Sigmoid colon (tissue), 7 donors: Measurements from ENCODE around the gene FIGNL2. TPM values are rescaled to one million over a fixed set of nuclear protein-coding genes. Genes with fewer than 3 reads are reported as not detected.

Experiments
- DNase-seq: peaks from one replicate; pipeline ENCODE4 v3.0.0-alpha.2; 2019
- H3K27ac ChIP-seq, 4 donors: fragments of 200-600 bp; sonication (generic); one replicate each; pipeline ENCODE4 v1.5.1; 2016 to 2019; ENCODE audit warnings: mild to moderate bottlenecking in 1 of 4
- H3K27me3 ChIP-seq, 3 donors: fragments of 200-600 bp; sonication (generic); one replicate each; pipeline ENCODE4 v1.5.1; 2019; ENCODE audit warnings: mild to moderate bottlenecking in 1 of 3
- H3K36me3 ChIP-seq, 4 donors: fragments of 200-600 bp; sonication (generic); one replicate each; pipeline ENCODE4 v1.5.1; 2016 to 2019
- H3K4me1 ChIP-seq, 4 donors: fragments of 200-600 bp; sonication (generic); one replicate each; pipeline ENCODE4 v1.5.1; 2017 to 2019
- H3K4me3 ChIP-seq, 4 donors: fragments of 200-600 bp; sonication (generic); one replicate each; pipeline ENCODE4 v1.5.1; 2017 to 2019; ENCODE audit warnings: mild to moderate bottlenecking in 2 of 4, moderate library complexity in 1 of 4
- H3K9me3 ChIP-seq, 4 donors: fragments of 200-600 bp in 3 of 4; sonication (generic) in 3 of 4; one replicate each; pipeline versions ENCODE4 v1.5.1 to v1.6.1; 2013 to 2019
- EP300 ChIP-seq, 4 donors: sonication (generic); formaldehyde crosslinking; IDR thresholded peaks; one replicate each; pipeline ENCODE4 v1.6.1; 2017; ENCODE audit warnings: antibody characterized with exemption in 4 of 4
- POLR2A ChIP-seq, 2 donors: fragments of 450-650 bp; IDR thresholded peaks; one replicate each; pipeline ENCODE4 v1.6.1; 2016; ENCODE audit warnings: antibody characterized with exemption in 2 of 2, mild to moderate bottlenecking in 2 of 2, moderate library complexity in 2 of 2
- POLR2AphosphoS5 ChIP-seq, 4 donors: sonication (generic); formaldehyde crosslinking; IDR thresholded peaks; one replicate each; pipeline ENCODE4 v1.6.1; 2017; ENCODE audit warnings: antibody characterized with exemption in 4 of 4
- WGBS, 2 donors: extraction: QIAGEN DNeasy Blood & Tissue Kit; methylation state at CpG; one replicate each; pipeline ENCODE4 v1.1.7; 2013; 5-methylcytosine and 5-hydroxymethylcytosine counted together
- intact Hi-C: fragments of 100-400 bp; cut with DNase I; formaldehyde crosslinking; loops from one replicate; pipeline ENCODE4 v1.15.1; 2023
- polyA plus RNA-seq, 3 donors: library from polyadenylated mRNA; stranded (reverse); fragments of 200-250 nt; gene quantifications; one replicate each; pipeline ENCODE4 v1.2.3, GENCODE V29; 2013
- total RNA-seq, 4 donors: library from RNA; depleted of rRNA; stranded (reverse); fragments of >200 nt; gene quantifications; one replicate each; pipeline ENCODE4 v1.1.0, GENCODE V29; 2016
- TF ChIP-seq, protein P1 (sequence below), 4 experiments: fragments of 450-650 bp in 3 of 4; fragments of 200-600 bp in 1 of 4; IDR thresholded peaks; one replicate each; pipeline ENCODE4 v1.5.1; 2016 to 2019; ENCODE audit warnings: antibody characterized with exemption in 4 of 4, mild to moderate bottlenecking in 3 of 4, moderate library complexity in 2 of 4
- donor health status: healthy with polysubstance abuse.
- donor health status: Bipolar disorder and iron deficiency.
- donor health status: healthy.

The FIGNL2 gene
- total and polyA plus RNA-seq, 7 donors, result 0.28 to 0.36 (median 0.36) TPM; not detected in 4

DNA sequence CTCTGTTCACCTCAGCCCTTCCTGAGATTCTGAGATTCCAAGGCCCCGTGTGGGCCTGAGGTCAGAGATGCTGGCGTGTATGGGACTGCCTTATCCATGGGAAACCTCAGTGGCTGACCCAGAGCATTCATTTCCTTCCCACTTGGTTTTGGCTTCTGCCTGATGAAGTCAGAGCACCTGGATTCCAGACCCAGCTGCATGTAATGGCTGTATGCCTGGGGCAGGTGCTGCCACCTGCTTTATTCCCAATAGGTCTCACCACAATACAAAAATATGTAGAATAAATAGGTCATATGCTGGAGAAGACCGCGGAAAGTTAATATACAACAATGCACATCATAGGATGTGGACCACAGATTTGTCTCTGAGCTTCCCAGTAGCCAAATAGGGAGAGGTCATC lies 25.6 kb downstream of the FIGNL2 start:
- H3K4me3 ChIP-seq, result no peak overlapping the region
- no peak overlapping the region for H3K27ac ChIP-seq
- peaks cover 0 to 42% (median 22%) of the 10 kb centered on the region in 3 donors for H3K27me3 ChIP-seq
- H3K36me3 ChIP-seq, result no peaks in the 10 kb centered on the region
- intact Hi-C loops, result no loop called here
- peaks cover 0 to 7% (median 6%) of the 10 kb centered on the region in 4 donors for H3K4me1 ChIP-seq
- H3K9me3 ChIP-seq, result no peaks in the 10 kb centered on the region
- no peak for DNase-seq
- WGBS, 2 donors, result 89 to 90% methylated on average over 4 of the region's 4 CpGs
- TF ChIP-seq EP300 (IDR thresholded peaks at IDR 0.05) (no peak), POLR2AphosphoS5 (IDR thresholded peaks at IDR 0.05) (no peak), POLR2A (IDR thresholded peaks at IDR 0.05) (no peak)
- TF ChIP-seq, protein P1, sequence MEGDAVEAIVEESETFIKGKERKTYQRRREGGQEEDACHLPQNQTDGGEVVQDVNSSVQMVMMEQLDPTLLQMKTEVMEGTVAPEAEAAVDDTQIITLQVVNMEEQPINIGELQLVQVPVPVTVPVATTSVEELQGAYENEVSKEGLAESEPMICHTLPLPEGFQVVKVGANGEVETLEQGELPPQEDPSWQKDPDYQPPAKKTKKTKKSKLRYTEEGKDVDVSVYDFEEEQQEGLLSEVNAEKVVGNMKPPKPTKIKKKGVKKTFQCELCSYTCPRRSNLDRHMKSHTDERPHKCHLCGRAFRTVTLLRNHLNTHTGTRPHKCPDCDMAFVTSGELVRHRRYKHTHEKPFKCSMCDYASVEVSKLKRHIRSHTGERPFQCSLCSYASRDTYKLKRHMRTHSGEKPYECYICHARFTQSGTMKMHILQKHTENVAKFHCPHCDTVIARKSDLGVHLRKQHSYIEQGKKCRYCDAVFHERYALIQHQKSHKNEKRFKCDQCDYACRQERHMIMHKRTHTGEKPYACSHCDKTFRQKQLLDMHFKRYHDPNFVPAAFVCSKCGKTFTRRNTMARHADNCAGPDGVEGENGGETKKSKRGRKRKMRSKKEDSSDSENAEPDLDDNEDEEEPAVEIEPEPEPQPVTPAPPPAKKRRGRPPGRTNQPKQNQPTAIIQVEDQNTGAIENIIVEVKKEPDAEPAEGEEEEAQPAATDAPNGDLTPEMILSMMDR (IDR thresholded peaks at IDR 0.05), result no peak

DNA sequence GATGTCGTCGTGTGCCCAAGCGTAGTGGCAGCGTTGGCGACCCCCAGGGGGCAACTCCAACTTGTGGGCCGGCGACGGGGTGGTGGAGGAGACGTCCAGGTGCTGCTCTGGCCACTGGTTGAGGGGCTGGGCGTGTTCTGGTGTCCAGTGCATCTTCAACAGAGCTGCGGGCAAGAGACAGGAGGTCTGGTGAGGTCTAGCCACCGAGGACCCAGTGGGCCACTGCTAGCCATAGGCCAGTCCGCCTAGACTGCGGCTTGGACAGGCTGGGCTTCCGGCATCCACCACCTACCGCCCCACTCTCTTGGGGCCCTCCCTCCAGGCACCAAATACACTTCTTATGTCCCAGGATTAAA lies 26.3 kb downstream of the FIGNL2 start:
- no peaks in the 10 kb centered on the region for H3K9me3 ChIP-seq
- peaks cover 0 to 42% (median 28%) of the 10 kb centered on the region in 3 donors for H3K27me3 ChIP-seq
- H3K36me3 ChIP-seq, result no peaks in the 10 kb centered on the region
- H3K27ac ChIP-seq, result no peak overlapping the region
- intact Hi-C loops, result no loop called here
- H3K4me1 ChIP-seq, result peaks cover 0 to 7% (median 6%) of the 10 kb centered on the region in 4 donors
- 95% methylated on average over 16 of the region's 16 CpGs for WGBS, 2 donors
- TF ChIP-seq POLR2A (IDR thresholded peaks at IDR 0.05), result no peak
- no peak for TF ChIP-seq EP300 (IDR thresholded peaks at IDR 0.05)
- TF ChIP-seq, protein P1 (IDR thresholded peaks at IDR 0.05), result no peak
- no peak for TF ChIP-seq POLR2AphosphoS5 (IDR thresholded peaks at IDR 0.05)
- DNase-seq, result no peak
- H3K4me3 ChIP-seq, result no peak overlapping the region

DNA sequence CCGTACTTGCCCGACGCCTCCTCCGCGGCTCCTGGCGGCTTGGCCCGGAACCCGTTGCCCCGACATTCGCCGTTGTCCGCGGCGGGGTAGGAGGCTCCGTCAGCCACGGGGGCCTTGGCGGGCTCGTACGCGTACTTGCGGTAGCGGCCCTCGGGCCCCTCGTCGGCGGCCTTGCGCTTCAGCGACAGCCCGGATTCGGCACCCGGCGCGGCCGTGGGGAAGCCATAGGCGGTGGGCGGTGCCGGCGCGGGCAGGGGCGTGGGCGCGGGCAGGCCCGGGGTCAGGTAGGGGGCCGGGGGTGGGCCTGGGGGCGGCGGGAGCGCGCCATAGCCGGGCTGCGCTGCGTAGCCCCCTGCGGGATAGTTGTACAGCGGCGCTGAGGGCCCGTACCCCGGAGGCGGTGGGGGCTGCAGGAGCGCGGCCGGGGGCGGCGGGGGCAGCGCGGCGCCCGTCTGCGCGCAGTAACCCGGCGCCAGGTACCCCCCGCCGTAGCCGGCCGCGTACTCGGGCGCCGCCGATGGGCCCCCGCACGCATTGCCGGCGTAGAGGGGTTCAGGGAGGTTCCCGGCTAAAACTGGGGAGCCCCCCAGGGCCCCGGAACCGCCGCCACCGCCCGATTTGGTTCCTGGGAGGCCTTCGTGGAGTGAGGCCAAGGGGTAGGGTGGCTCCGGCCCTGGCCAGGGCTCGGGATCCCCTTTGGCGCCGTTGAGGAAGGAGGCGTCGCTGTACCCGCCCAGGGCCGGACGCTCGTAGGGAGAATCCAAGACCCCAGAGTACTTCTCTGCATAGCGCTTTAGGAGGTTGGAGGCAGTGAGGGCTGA lies 26.9 kb downstream of the FIGNL2 start:
- no peaks in the 10 kb centered on the region for H3K36me3 ChIP-seq
- H3K4me3 ChIP-seq, result peak overlapping the region; percentile 12 to 46 (median 37)
- H3K27me3 ChIP-seq, result peaks cover 0 to 42% (median 34%) of the 10 kb centered on the region in 3 donors
- no peaks in the 10 kb centered on the region for H3K9me3 ChIP-seq
- peaks cover 0 to 7% (median 6%) of the 10 kb centered on the region in 4 donors for H3K4me1 ChIP-seq
- intact Hi-C loops, result no loop called here
- WGBS, 2 donors, result 54 to 81% methylated on average over 101 of the region's 101 CpGs
- DNase-seq, result no peak
- TF ChIP-seq POLR2A (IDR thresholded peaks at IDR 0.05), result no peak
- TF ChIP-seq POLR2AphosphoS5 (IDR thresholded peaks at IDR 0.05), result no peak
- TF ChIP-seq, protein P1 (IDR thresholded peaks at IDR 0.05), result no peak
- no peak for TF ChIP-seq EP300 (IDR thresholded peaks at IDR 0.05)
- H3K27ac ChIP-seq, result peak overlapping the region in 1 of 4 donors; percentile 21

DNA sequence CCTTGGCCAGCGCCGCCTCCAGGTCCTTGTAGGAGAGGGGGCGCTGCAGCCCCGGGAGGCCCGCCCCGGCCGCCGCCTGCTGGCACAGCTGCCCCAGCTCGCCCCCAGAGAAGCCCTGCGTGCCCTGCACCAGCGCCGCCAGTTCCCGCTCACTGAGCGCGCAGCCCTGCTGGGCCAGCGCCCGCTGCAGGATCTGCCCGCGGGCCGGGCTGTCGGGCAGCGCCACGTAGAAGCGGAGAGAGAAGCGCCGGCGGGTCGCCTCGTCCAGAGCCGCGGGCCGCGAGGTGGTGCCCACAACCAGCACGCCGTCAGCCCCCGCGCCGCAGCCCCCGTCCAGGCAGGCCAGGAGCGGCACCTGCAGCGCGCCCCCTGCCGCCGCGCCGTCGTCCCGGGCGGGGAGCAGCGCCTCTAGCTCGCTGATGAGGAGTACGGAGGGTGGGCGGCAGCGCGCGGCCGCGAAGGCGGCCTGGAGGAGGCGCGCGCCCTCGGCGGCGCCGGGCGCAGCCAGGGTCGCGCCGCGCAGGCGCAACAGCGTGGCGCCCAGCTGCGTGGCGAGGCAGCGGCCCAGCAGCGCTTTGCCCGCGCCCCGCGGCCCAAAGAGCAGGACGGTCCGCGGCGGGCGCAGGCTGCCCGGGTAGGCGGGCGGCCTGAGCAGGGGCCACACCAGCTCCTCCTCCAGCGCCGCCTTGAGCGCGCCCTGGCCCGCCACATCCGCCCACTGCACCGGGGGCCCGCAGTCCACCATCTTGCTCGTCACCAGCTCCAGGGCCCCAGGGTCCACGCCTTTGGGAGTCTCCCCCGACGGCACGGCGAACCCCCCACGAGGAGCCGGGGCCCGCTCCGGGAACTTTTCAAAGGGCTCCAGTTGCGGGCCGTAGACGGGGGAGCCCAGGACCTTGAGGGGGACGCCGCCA lies 27.7 kb downstream of the FIGNL2 start:
- no peak for TF ChIP-seq POLR2A (IDR thresholded peaks at IDR 0.05)
- no peak for TF ChIP-seq EP300 (IDR thresholded peaks at IDR 0.05)
- TF ChIP-seq, protein P1 (IDR thresholded peaks at IDR 0.05), result no peak
- TF ChIP-seq POLR2AphosphoS5 (IDR thresholded peaks at IDR 0.05), result no peak
- Histone ChIP-seq H3K4me3 (peak overlapping the region; percentile 12 to 46 (median 37)), H3K4me1 (peaks cover 0 to 7% (median 6%) of the 10 kb centered on the region in 4 donors), H3K9me3 (no peaks in the 10 kb centered on the region), H3K27me3 (peaks cover 0 to 42% (median 38%) of the 10 kb centered on the region in 3 donors), H3K27ac (peak overlapping the region in 2 of 4 donors; percentile 21 to 24), H3K36me3 (no peaks in the 10 kb centered on the region)
- WGBS, 2 donors, result 20 to 36% methylated on average over 113 of the region's 113 CpGs
- DNase-seq, result no peak
- intact Hi-C loops, result no loop called here
